Peyer's patch (tissue), 4 donors: ENCODE measurements around the gene ANKRD13A. TPM values are rescaled to one million over a fixed set of nuclear protein-coding genes. Genes with fewer than 3 reads are reported as not detected.

Experiments
- DNase-seq, 3 donors: peaks; one replicate each; pipeline ENCODE4 v3.0.0-alpha.2; 2017 to 2019
- H3K27ac ChIP-seq, 4 donors: fragments of 200-600 bp; sonication (generic); one replicate each; pipeline ENCODE4 v1.5.1; 2016 to 2019
- H3K27me3 ChIP-seq, 2 donors: fragments of 200-600 bp; sonication (generic); one replicate each; pipeline ENCODE4 v1.5.1; 2019
- H3K36me3 ChIP-seq, 3 donors: fragments of 200-600 bp; sonication (generic); one replicate each; pipeline ENCODE4 v1.5.1; 2016 to 2019
- H3K4me1 ChIP-seq, 4 donors: fragments of 200-600 bp; sonication (generic); one replicate each; pipeline ENCODE4 v1.5.1; 2016 to 2019
- H3K4me3 ChIP-seq, 4 donors: fragments of 200-600 bp; sonication (generic); 1 replicate in 3 of 4; 2 replicates in 1 of 4; pipeline ENCODE4 v1.5.1; 2016 to 2019; ENCODE audit warnings: mild to moderate bottlenecking in 1 of 4
- H3K9me3 ChIP-seq, 4 donors: fragments of 200-600 bp; sonication (generic); one replicate each; pipeline ENCODE4 v1.5.1; 2016 to 2019; ENCODE audit warnings: mild to moderate bottlenecking in 1 of 4
- POLR2A ChIP-seq, 2 donors: fragments of 450-650 bp; IDR thresholded peaks; one replicate each; pipeline ENCODE4 v1.5.1; 2017; ENCODE audit warnings: antibody characterized with exemption in 2 of 2, mild to moderate bottlenecking in 2 of 2, moderate library complexity in 2 of 2
- total RNA-seq, 4 donors: library from RNA; depleted of rRNA; stranded (reverse); fragments of >200 nt; gene quantifications; one replicate each; pipeline ENCODE4 v1.1.0, GENCODE V29; 2016
- TF ChIP-seq, protein P1 (sequence below), 6 experiments: fragments of 450-650 bp in 4 of 6; fragments of 200-600 bp in 2 of 6; sonication (generic) in 1 of 6; IDR thresholded peaks; one replicate each; pipeline ENCODE4 v1.5.1; 2017 to 2019; ENCODE audit warnings: antibody characterized with exemption in 6 of 6, mild to moderate bottlenecking in 3 of 6, moderate library complexity in 1 of 6

Gene ANKRD13A
- total RNA-seq, 4 donors from 2014 or later = 81.3 to 124 (median 92.1) TPM

DNA sequence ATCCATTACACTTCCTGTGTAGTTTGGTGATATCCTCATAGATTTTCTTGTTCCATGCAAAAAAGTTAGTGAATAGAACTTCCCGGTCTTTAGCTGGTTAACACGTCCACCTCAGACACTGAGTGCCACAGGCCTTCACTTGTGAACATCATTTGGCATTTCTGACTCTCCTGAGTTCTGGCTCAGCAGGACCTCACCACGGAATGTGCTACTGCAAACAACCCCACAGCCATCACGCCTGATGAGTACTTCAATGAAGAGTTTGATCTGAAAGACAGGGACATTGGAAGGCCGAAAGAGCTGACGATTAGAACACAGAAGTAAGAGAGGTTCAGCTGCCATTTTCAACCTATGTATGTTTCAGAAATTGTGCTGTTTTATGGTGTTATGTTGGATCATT, 29.1 kb downstream of the ANKRD13A start:
- TF ChIP-seq POLR2A (IDR thresholded peaks at IDR 0.05) = no peak
- TF ChIP-seq, protein P1, sequence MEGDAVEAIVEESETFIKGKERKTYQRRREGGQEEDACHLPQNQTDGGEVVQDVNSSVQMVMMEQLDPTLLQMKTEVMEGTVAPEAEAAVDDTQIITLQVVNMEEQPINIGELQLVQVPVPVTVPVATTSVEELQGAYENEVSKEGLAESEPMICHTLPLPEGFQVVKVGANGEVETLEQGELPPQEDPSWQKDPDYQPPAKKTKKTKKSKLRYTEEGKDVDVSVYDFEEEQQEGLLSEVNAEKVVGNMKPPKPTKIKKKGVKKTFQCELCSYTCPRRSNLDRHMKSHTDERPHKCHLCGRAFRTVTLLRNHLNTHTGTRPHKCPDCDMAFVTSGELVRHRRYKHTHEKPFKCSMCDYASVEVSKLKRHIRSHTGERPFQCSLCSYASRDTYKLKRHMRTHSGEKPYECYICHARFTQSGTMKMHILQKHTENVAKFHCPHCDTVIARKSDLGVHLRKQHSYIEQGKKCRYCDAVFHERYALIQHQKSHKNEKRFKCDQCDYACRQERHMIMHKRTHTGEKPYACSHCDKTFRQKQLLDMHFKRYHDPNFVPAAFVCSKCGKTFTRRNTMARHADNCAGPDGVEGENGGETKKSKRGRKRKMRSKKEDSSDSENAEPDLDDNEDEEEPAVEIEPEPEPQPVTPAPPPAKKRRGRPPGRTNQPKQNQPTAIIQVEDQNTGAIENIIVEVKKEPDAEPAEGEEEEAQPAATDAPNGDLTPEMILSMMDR (IDR thresholded peaks at IDR 0.05) = no peak
- no peak for DNase-seq
- Histone ChIP-seq H3K36me3 (peaks cover 0 to 75% (median 2%) of the 10 kb centered on the region in 3 donors), H3K27ac (no peak overlapping the region), H3K27me3 (no peaks in the 10 kb centered on the region), H3K4me1 (peaks cover 0 to 11% (median 2%) of the 10 kb centered on the region in 4 donors), H3K9me3 (no peaks in the 10 kb centered on the region), H3K4me3 (no peak overlapping the region)

DNA sequence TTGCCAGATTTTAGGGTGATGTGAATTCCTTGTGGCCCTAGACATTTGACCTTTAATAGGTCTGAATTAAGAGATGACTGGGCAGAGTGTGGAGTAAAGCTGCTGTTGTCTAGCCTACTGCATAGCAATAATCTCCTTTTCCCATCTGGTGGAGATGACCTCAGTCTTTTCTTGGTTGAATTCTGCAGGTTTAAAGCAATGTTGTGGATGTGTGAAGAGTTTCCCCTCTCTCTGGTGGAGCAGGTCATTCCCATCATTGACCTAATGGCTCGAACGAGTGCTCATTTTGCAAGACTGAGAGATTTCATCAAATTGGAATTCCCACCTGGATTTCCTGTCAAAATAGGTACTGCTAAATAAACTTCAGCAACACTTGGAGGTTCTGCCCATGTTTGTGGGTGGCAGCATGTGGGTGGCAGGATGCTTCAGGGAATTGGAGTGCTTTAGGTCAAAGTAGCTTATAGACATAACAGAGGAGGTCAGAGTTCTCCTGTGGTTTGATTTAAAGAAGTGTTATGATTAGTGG, 30.1 kb downstream of the ANKRD13A start:
- no peaks in the 10 kb centered on the region for H3K9me3 ChIP-seq
- no peak overlapping the region for H3K4me3 ChIP-seq
- H3K4me1 ChIP-seq = peaks cover 0 to under 1% (median 0%) of the 10 kb centered on the region in 4 donors
- TF ChIP-seq, protein P1 (IDR thresholded peaks at IDR 0.05) = no peak
- TF ChIP-seq POLR2A (IDR thresholded peaks at IDR 0.05) = no peak
- H3K36me3 ChIP-seq = peaks cover 0 to 79% (median 2%) of the 10 kb centered on the region in 3 donors
- H3K27ac ChIP-seq = no peak overlapping the region
- DNase-seq = no peak
- H3K27me3 ChIP-seq = no peaks in the 10 kb centered on the region

GRCh38 chr12:110033888-110034287, 34.7 kb downstream of the ANKRD13A start:
- H3K9me3 ChIP-seq = no peaks in the 10 kb centered on the region
- H3K36me3 ChIP-seq = peaks cover 0 to 70% (median 2%) of the 10 kb centered on the region in 3 donors
- TF ChIP-seq POLR2A (IDR thresholded peaks at IDR 0.05) = no peak
- TF ChIP-seq, protein P1 (IDR thresholded peaks at IDR 0.05) = no peak
- no peaks in the 10 kb centered on the region for H3K27me3 ChIP-seq
- H3K4me3 ChIP-seq = no peak overlapping the region
- DNase-seq = no peak
- H3K4me1 ChIP-seq = peaks cover 0 to 6% (median 0%) of the 10 kb centered on the region in 4 donors
- no peak overlapping the region for H3K27ac ChIP-seq

DNA sequence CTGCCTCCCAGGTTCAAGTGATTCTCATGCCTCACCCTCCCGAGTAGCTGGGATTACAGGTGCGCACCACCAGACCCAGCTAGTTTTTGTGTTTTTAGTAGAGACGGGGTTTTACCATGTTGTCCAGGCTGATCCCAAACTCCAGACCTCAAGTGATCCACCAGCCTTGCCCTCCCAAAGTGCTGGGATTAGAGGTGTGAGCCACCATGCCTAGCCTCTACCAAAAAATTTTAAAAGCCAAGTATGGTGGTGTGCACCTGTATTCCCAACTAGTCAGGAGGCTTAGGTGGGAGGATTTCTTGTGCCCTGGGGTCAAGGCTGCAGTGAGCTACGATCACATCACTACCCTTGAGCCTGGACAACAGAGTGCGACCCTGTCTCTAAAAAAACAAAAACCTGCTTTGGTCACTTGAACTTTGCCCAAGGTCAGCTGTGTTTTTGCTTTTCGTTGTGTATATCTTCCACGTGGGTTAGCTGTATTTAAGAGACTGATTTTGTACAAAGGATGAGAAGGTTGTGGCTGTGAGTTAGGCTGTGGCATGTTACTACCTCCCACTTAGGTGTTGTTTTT, 36.4 kb downstream of the ANKRD13A start:
- Histone ChIP-seq H3K9me3 (no peaks in the 10 kb centered on the region), H3K4me3 (no peak overlapping the region), H3K27me3 (no peaks in the 10 kb centered on the region), H3K27ac (no peak overlapping the region), H3K36me3 (peaks cover 0 to 53% (median 0%) of the 10 kb centered on the region in 3 donors), H3K4me1 (peaks cover 0 to 19% (median 0%) of the 10 kb centered on the region in 4 donors)
- TF ChIP-seq POLR2A (IDR thresholded peaks at IDR 0.05) = no peak
- TF ChIP-seq, protein P1 (IDR thresholded peaks at IDR 0.05) = no peak
- no peak for DNase-seq

DNA sequence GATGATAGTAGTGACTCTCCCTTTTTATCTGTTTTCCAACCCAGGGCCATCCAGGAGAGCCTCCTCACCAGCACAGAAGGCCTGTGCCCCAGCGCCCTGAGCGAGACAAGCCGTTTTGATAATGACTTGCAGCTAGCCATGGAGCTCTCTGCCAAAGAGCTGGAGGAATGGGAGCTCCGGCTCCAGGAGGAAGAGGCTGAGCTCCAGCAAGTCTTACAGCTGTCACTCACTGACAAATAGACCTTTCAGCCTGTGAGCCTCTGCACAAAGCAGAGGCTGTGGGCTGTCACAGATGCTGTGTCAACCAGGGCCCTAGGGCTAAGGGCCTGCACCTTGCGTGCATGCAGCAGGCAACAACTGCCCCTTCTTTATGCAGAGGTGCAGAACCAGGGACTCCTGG, 38.1 kb downstream of the ANKRD13A start:
- TF ChIP-seq, protein P1 (IDR thresholded peaks at IDR 0.05) = no peak
- no peak for TF ChIP-seq POLR2A (IDR thresholded peaks at IDR 0.05)
- Histone ChIP-seq H3K36me3 (peaks cover 0 to 52% (median 0%) of the 10 kb centered on the region in 3 donors), H3K27me3 (no peaks in the 10 kb centered on the region)

More for the DNA sequence above, 38.1 kb downstream of the ANKRD13A start:
- Histone ChIP-seq H3K4me3 (no peak overlapping the region), H3K9me3 (no peaks in the 10 kb centered on the region), H3K27ac (no peak overlapping the region), H3K4me1 (peaks cover 0 to 19% (median 0%) of the 10 kb centered on the region in 4 donors)
- no peak for DNase-seq
